Brain microvascular endothelial cell (primary cell): ENCODE results near the gene MARCHF6.
"Not testable (repeated sequence)": the region's sequence is repeated elsewhere in the genome, so short reads cannot be mapped to it uniquely, and the experiment has no call there.

Experiments used
- DNase-seq: peaks from one replicate; pipeline ENCODE4 v3.0.0-alpha.2; 2020
- H3K27ac ChIP-seq: fragments of 250-450 bp; sonication (Bioruptor Pico); 2 replicates; pipeline ENCODE4 v1.5.1; 2020; ENCODE audit warnings: mild to moderate bottlenecking, moderate library complexity
- H3K27me3 ChIP-seq: fragments of 250-450 bp; sonication (Bioruptor Pico); replicated peaks from 2 replicates; pipeline ENCODE4 v1.5.1; 2020; ENCODE audit warnings: mild to moderate bottlenecking
- H3K36me3 ChIP-seq: fragments of 250-450 bp; sonication (Bioruptor Pico); replicated peaks from 2 replicates; pipeline ENCODE4 v1.5.1; 2020; ENCODE audit warnings: mild to moderate bottlenecking
- H3K4me3 ChIP-seq: 2 replicates; pipeline ENCODE4 v1.5.1; 2011; ENCODE audit warnings: low read depth, mild to moderate bottlenecking, control low read depth, low read length, moderate library complexity
- in situ Hi-C: cut with HindIII; loops from 2 replicates; pipeline ENCODE4 v1.10.0; 2017; ENCODE audit warnings: low sequenced_read_pairs, low pct_ligation_motif_present
- TF ChIP-seq, protein P1 (sequence below): IDR thresholded peaks from 2 replicates; pipeline ENCODE4 v1.5.1; 2011; ENCODE audit warnings: low read depth, mild to moderate bottlenecking, moderate library complexity, low read length, control low read depth, inconsistent platforms; ENCODE audit errors: missing control alignments

Gene MARCHF6

DNA sequence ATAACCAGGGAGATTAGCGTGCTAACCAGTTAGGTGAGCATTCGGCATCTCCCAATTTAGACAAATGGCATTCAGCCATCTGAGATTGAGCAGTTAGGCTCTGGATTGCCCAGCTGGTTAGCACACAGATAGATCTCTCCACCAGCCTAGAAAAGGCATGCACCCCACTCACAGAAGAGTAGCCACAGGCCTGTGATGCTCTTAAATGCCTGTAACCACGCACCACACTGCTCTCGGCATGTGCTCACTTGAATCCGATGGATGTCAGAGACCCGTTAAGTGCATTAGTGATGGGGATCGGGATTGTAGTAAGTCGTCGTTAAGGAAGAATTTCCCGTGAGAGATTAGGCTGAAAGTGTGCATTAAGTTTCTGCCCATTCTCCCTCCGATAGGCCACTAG, 23.0 kb downstream of the MARCHF6 start:
- no peak for DNase-seq
- H3K36me3 ChIP-seq, result peaks cover 7% of the 10 kb centered on the region
- TF ChIP-seq, protein P1, sequence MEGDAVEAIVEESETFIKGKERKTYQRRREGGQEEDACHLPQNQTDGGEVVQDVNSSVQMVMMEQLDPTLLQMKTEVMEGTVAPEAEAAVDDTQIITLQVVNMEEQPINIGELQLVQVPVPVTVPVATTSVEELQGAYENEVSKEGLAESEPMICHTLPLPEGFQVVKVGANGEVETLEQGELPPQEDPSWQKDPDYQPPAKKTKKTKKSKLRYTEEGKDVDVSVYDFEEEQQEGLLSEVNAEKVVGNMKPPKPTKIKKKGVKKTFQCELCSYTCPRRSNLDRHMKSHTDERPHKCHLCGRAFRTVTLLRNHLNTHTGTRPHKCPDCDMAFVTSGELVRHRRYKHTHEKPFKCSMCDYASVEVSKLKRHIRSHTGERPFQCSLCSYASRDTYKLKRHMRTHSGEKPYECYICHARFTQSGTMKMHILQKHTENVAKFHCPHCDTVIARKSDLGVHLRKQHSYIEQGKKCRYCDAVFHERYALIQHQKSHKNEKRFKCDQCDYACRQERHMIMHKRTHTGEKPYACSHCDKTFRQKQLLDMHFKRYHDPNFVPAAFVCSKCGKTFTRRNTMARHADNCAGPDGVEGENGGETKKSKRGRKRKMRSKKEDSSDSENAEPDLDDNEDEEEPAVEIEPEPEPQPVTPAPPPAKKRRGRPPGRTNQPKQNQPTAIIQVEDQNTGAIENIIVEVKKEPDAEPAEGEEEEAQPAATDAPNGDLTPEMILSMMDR, result no peak
- H3K27me3 ChIP-seq, result no peaks in the 10 kb centered on the region
- no peak overlapping the region for H3K4me3 ChIP-seq
- in situ Hi-C loops, result no loop called here
- no peak overlapping the region for H3K27ac ChIP-seq

DNA sequence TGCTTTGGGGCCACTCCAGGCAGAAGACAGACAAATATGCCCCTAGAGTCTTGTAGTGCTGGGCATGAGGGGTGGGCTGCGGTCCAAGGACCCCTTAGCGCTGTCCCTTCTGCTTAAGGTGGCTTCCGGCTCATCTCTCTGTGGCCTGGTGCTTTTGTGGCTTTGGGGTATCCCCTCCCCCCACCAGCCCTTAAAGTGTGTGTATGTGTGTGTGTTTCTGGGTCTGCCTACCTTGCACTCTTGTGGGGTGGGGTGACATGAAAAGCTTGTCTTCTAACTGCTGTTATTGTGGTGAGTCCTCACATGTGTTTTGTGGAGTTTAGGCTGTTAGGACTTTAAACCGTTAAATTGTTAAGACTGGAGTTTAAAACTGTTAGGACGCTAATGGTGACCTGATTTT, 23.6 kb downstream of the MARCHF6 start:
- Histone ChIP-seq H3K27me3 (no peaks in the 10 kb centered on the region), H3K27ac (no peak overlapping the region), H3K4me3 (no peak overlapping the region), H3K36me3 (peaks cover 11% of the 10 kb centered on the region)
- in situ Hi-C loops, result no loop called here
- no peak for DNase-seq
- TF ChIP-seq, protein P1, result no peak

DNA sequence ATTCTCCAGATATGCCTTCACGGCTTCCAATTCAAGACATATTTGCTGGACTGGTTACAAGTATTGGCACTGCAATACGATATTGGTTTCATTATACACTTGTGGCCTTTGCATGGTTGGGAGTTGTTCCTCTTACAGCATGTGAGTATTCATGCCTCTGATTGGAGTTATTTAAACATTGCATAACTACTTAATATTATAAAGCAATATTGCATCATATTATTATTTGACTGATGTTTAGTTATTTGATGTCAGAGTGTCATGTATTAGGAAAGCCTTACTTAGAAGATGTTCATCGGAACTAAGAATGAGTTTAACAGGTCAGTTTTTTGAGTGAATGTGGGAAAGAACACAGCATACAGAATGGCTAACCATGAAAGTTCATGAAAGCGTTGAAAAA, 28.3 kb downstream of the MARCHF6 start:
- TF ChIP-seq, protein P1, result no peak
- Histone ChIP-seq H3K27ac (no peak overlapping the region), H3K36me3 (peaks cover 13% of the 10 kb centered on the region), H3K27me3 (no peaks in the 10 kb centered on the region), H3K4me3 (no peak overlapping the region)
- in situ Hi-C loops, result no loop called here
- no peak for DNase-seq

DNA sequence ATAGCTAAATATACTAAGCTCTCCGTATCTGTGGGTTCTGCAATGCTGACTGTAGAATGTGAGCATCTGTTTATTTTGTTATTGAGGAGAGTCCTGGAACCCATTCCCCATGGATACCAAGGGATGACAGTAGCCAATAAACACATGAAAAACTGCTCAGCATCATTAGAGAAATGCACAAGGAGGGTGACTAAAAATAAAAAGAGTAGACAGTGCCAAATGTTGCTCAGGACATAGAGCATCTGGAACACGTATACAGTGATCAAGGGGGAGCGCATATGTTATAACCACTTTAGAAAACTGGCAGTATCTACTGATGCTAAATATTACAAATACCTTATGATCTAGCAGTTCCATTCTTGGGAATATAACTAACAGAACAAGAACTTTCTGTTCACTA, 31.0 kb downstream of the MARCHF6 start:
- Histone ChIP-seq H3K36me3 (peaks cover 27% of the 10 kb centered on the region), H3K27me3 (no peaks in the 10 kb centered on the region), H3K4me3 (no peak overlapping the region), H3K27ac (no peak overlapping the region)
- in situ Hi-C loops, result no loop called here
- TF ChIP-seq, protein P1, result no peak
- no peak for DNase-seq

DNA sequence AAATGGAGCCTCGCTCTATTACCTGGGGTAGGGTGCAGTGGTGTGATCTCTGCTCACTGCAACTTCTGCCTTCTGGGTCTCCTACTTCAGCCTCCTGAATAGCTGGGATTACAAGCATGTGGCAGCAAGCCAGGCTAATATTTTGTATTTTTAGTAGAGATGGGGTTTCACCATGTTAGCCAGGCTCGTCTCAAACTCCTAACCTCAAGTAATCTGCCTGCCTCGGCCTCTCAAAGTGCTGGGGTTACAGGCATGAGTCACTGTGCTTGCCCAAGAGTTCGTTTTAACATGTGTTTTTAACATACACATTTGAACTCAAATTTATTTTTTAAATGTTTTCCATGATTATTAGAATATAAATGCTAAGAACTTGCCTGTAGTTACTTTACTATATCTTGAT, 34.2 kb downstream of the MARCHF6 start:
- H3K4me3 ChIP-seq, result no peak overlapping the region
- peak; percentile 63 for DNase-seq
- TF ChIP-seq, protein P1, result no peak
- H3K36me3 ChIP-seq, result peaks cover 35% of the 10 kb centered on the region
- in situ Hi-C loops, result no loop called here
- no peaks in the 10 kb centered on the region for H3K27me3 ChIP-seq
- H3K27ac ChIP-seq, result no peak overlapping the region

DNA sequence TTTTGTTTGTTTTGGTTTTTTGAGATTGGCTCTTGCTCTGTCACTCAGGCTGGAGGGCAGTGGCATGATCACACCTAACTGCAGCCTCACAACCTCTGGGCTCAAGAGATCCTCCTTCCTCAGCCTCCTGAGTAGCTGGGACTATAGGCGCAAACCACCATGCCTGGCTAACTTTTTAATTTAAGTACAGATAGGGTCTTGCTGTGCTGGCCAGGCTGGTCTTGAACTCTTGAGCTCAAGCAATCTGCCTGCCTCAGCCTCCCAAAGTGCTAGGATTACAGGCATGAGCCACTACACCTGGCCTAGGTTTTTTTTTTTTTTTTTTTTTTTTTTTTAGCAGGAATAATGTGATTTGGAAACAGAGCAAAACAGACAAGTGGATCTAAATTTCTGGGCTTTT, 37.6 kb downstream of the MARCHF6 start:
- TF ChIP-seq, protein P1, result no peak
- Histone ChIP-seq H3K27ac (no peak overlapping the region), H3K4me3 (no peak overlapping the region), H3K36me3 (peaks cover 50% of the 10 kb centered on the region), H3K27me3 (no peaks in the 10 kb centered on the region)
- in situ Hi-C loops, result no loop called here
- DNase-seq, result no peak

DNA sequence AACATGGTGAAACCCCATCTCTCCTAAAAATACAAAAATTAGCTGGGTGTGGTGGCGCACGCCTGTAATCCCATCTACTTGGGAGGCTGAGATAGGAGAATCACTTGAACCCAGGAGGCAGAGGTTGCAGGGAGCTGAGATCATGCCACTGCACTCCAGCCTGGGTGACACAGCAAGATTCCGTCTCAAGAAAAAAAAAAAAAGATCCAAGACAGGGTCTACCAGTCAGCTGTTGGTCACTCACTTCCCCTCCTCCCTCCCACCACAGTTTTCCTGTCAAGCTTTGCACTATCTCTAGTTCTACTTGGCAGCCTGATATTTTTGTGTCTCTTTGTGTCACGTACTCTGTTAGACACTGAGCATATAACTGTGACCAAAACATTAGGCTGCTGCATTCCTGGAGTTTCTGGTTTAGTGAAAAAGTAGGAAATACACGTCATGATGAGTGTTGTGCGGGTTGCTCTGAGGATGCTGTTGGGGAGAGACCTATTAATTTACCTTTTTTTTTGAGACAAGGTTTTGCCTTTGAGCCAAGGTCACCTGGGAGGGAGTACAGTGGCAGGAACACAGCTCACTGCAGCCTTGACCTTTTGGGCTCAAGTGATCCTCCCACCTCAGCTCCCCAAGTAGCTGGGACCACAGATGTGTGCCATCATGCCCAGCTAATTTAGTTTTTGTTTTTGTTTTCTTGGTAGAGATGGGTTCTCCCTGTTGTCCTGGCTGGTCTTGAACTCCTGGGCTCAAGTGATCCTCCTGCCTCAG, 39.3 kb downstream of the MARCHF6 start:
- peaks cover 50% of the 10 kb centered on the region for H3K36me3 ChIP-seq
- in situ Hi-C loops, H3K27me3 ChIP-seq, H3K4me3 ChIP-seq: not testable (repeated sequence)
- peak; percentile 16 for DNase-seq
- H3K27ac ChIP-seq, result peak overlapping the region; percentile 29
